ENCODE data around the gene PRKCH.

DNA sequence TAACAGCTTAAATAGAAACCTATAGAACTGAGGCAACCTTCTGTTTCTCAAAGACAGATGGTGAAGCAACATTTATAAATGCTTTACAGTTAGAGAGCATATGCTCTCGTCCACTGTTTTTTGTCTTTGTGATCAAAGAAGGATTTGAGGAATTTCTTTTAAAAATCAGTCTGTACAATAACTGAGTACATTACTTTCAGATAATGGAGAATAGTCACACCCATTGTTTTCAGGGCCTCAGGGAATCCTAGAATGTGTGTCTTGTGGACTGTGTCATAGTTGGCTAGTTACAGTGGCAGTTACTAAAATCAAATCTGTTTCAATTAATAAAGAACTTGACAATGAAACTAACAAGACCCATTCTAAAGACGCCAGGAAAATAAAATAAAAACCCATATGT is 107.9 kb downstream of the PRKCH start:
- TF ChIP-seq, protein P1, sequence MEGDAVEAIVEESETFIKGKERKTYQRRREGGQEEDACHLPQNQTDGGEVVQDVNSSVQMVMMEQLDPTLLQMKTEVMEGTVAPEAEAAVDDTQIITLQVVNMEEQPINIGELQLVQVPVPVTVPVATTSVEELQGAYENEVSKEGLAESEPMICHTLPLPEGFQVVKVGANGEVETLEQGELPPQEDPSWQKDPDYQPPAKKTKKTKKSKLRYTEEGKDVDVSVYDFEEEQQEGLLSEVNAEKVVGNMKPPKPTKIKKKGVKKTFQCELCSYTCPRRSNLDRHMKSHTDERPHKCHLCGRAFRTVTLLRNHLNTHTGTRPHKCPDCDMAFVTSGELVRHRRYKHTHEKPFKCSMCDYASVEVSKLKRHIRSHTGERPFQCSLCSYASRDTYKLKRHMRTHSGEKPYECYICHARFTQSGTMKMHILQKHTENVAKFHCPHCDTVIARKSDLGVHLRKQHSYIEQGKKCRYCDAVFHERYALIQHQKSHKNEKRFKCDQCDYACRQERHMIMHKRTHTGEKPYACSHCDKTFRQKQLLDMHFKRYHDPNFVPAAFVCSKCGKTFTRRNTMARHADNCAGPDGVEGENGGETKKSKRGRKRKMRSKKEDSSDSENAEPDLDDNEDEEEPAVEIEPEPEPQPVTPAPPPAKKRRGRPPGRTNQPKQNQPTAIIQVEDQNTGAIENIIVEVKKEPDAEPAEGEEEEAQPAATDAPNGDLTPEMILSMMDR (IDR thresholded peaks at IDR 0.05), result no peak
- TF ChIP-seq SIN3A (IDR thresholded peaks at IDR 0.05; ENCODE audit: borderline replicate concordance, insufficient read depth, low read depth, low read length) (no peak), POLR2AphosphoS5 (IDR thresholded peaks at IDR 0.05; ENCODE audit: low read depth, low read length) (no peak), TCF7L2 (IDR thresholded peaks at IDR 0.05; ENCODE audit: low read depth, low read length) (no peak)
- TF ChIP-seq, protein P2, sequence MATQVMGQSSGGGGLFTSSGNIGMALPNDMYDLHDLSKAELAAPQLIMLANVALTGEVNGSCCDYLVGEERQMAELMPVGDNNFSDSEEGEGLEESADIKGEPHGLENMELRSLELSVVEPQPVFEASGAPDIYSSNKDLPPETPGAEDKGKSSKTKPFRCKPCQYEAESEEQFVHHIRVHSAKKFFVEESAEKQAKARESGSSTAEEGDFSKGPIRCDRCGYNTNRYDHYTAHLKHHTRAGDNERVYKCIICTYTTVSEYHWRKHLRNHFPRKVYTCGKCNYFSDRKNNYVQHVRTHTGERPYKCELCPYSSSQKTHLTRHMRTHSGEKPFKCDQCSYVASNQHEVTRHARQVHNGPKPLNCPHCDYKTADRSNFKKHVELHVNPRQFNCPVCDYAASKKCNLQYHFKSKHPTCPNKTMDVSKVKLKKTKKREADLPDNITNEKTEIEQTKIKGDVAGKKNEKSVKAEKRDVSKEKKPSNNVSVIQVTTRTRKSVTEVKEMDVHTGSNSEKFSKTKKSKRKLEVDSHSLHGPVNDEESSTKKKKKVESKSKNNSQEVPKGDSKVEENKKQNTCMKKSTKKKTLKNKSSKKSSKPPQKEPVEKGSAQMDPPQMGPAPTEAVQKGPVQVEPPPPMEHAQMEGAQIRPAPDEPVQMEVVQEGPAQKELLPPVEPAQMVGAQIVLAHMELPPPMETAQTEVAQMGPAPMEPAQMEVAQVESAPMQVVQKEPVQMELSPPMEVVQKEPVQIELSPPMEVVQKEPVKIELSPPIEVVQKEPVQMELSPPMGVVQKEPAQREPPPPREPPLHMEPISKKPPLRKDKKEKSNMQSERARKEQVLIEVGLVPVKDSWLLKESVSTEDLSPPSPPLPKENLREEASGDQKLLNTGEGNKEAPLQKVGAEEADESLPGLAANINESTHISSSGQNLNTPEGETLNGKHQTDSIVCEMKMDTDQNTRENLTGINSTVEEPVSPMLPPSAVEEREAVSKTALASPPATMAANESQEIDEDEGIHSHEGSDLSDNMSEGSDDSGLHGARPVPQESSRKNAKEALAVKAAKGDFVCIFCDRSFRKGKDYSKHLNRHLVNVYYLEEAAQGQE (IDR thresholded peaks at IDR 0.05; ENCODE audit: insufficient read depth in 1 of 2, low read depth in 2 of 2, low read length in 1 of 2), result no peak

Data from Panc1 (cell line).